K562 (cell line): ENCODE results near the gene WASF3. TPM values are rescaled to one million over a fixed set of nuclear protein-coding genes. Genes with fewer than 3 reads are reported as not detected.

Source experiments
- ATAC-seq: fragments of 200-7000 bp; cut with Tn5 transposase; 3 replicates; pipeline ENCODE4 v1.9.1; 2020; ENCODE audit warnings: moderate library complexity
- BruUV-seq: library from RNA; stranded (reverse); fragments of 400-500 nt; replicated peaks from 2 replicates; lab custom pipeline; 2021; lab: Mats Ljungman, UMichigan
- CTCF ChIA-PET: fragments of 300-600 bp; formaldehyde crosslinking; extraction: SDS; loops from one replicate; lab custom pipeline; 2021; ENCODE audit warnings: low intra/inter-chr PET ratio; lab: Yijun Ruan, JAX
- POLR2A ChIA-PET: fragments of 300-600, 350-650 bp; sonication (Branson Sonifier 250); formaldehyde crosslinking; extraction: SDS; loops from one replicate; lab custom pipeline; 2021; ENCODE audit warnings: antibody characterized with exemption, inconsistent platforms; lab: Yijun Ruan, JAX
- DNase-seq, 4 experiments: peaks; one replicate each; pipeline versions ENCODE4 v3.0.0 to v3.0.0-alpha.2; 2011 to 2018; ENCODE audit warnings: low spot score in 3 of 4, mixed read lengths in 3 of 4; ENCODE audit errors: extremely low read depth in 1 of 4
- FAIRE-seq: peaks from 2 replicates; lab custom pipeline; 2011; peaks lifted over from hg19 to GRCh38; lab: Jason Lieb, UNC
- H2AFZ ChIP-seq: 2 replicates; pipeline ENCODE4 v1.6.0; 2011; ENCODE audit warnings: low read depth, low read length, control low read depth, inconsistent platforms
- H3K27ac ChIP-seq: fragments of 200-600 bp; 3 replicates; pipeline ENCODE4 v1.8.0; 2011; ENCODE audit warnings: low read depth, mild to moderate bottlenecking, control low read depth, inconsistent platforms, low read length, moderate library complexity, mixed read lengths; ENCODE audit errors: extremely low read depth
- H3K27me3 ChIP-seq, 2 experiments: fragments of 300-600 bp in 1 of 2; 2 replicates in 1 of 2; 3 replicates in 1 of 2; pipeline versions ENCODE4 v1.6.0 to v1.8.0; 2011; ENCODE audit warnings: inconsistent platforms in 2 of 2, low read length in 2 of 2, mild to moderate bottlenecking in 1 of 2, mixed read lengths in 1 of 2, moderate library complexity in 1 of 2; ENCODE audit not compliant: control insufficient read depth in 2 of 2, insufficient read depth in 2 of 2
- H3K36me3 ChIP-seq: fragments of 300-600 bp; 3 replicates; pipeline ENCODE4 v1.8.0; 2011; ENCODE audit warnings: mild to moderate bottlenecking, low read length, inconsistent platforms; ENCODE audit not compliant: control insufficient read depth, insufficient read depth
- H3K4me1 ChIP-seq, 2 experiments: fragments of 200-600 bp in 1 of 2; replicated peaks in 1 of 2; 2 replicates in 1 of 2; 3 replicates in 1 of 2; pipeline versions ENCODE4 v1.5.1 to v1.8.0; 2011; ENCODE audit warnings: inconsistent platforms in 2 of 2, low read length in 2 of 2, mild to moderate bottlenecking in 1 of 2, mixed read lengths in 1 of 2, moderate library complexity in 1 of 2; ENCODE audit not compliant: control insufficient read depth in 2 of 2, insufficient read depth in 2 of 2
- H3K4me2 ChIP-seq: 2 replicates; pipeline ENCODE4 v1.6.1; 2011; ENCODE audit warnings: low read length, control low read depth, inconsistent platforms, mixed read lengths; ENCODE audit not compliant: insufficient read depth
- H3K4me3 ChIP-seq: fragments of 200-600 bp; sonication (generic), shearing (Covaris generic); 2 replicates; pipeline ENCODE4 v1.5.1; 2016; ENCODE audit warnings: control low read depth, inconsistent platforms
- H3K79me2 ChIP-seq: fragments of 200-600 bp; 3 replicates; pipeline ENCODE4 v1.8.0; 2011; ENCODE audit warnings: low read length, inconsistent platforms; ENCODE audit not compliant: control insufficient read depth, insufficient read depth
- H3K9ac ChIP-seq, 2 experiments: 2 replicates each; pipeline versions ENCODE4 v1.6.0 to v1.6.1; 2011; ENCODE audit warnings: low read depth in 2 of 2, low read length in 2 of 2, control low read depth in 1 of 2, inconsistent platforms in 1 of 2, mild to moderate bottlenecking in 1 of 2, mixed read lengths in 1 of 2; ENCODE audit not compliant: insufficient read depth in 1 of 2
- H3K9me1 ChIP-seq: one replicate; pipeline ENCODE4 v1.6.0; 2011; ENCODE audit warnings: inconsistent platforms, mild to moderate bottlenecking, low read length, moderate library complexity; ENCODE audit not compliant: control insufficient read depth, insufficient read depth
- H3K9me3 ChIP-seq: replicated peaks from 2 replicates; pipeline ENCODE4 v1.5.1; 2011; ENCODE audit warnings: low read depth, low read length, inconsistent platforms; ENCODE audit not compliant: control insufficient read depth, insufficient read depth
- H4K20me1 ChIP-seq: replicated peaks from 2 replicates; pipeline ENCODE4 v1.6.1; 2011; ENCODE audit warnings: low read length, inconsistent platforms, mixed read lengths; ENCODE audit not compliant: control insufficient read depth, insufficient read depth
- ILK ChIP-seq: fragments of 450-650 bp; IDR thresholded peaks from 2 replicates; pipeline ENCODE4 v1.6.1; 2016; ENCODE audit warnings: missing genetic modification characterization, low read depth, mild to moderate bottlenecking, missing compliant biosample characterization, moderate library complexity, borderline replicate concordance
- ZNF318 ChIP-seq, 2 experiments: fragments of 450-650 bp; IDR thresholded peaks; 2 replicates each; pipeline ENCODE4 v1.6.1; 2016; ENCODE audit warnings: mild to moderate bottlenecking in 2 of 2, borderline replicate concordance in 1 of 2, low read depth in 1 of 2, moderate library complexity in 1 of 2
- ZNF561 ChIP-seq: fragments of 450-650 bp; formaldehyde crosslinking; conservative IDR thresholded peaks from 2 replicates; pipeline ENCODE4 v1.4.0; 2020; ENCODE audit warnings: mild to moderate bottlenecking, moderate library complexity
- WGBS: fragments of 100-300 bp; shearing (Covaris generic); methylation state at CpG from one replicate; pipeline ENCODE4 v1.1.6; 2016; ENCODE audit warnings: low coverage, mixed read lengths; ENCODE audit not compliant: insufficient coverage; ENCODE audit errors: missing lambda C conversion rate; 5-methylcytosine and 5-hydroxymethylcytosine counted together
- in situ Hi-C: fragments of 300-500 bp; cut with MboI; formaldehyde crosslinking; loops from 4 replicates; pipeline ENCODE4 v1.15.0; 2018; ENCODE audit warnings: inconsistent platforms, mixed read lengths
- intact Hi-C: fragments of 100-400 bp; cut with micrococcal nuclease; formaldehyde crosslinking; loops from 2 replicates; pipeline ENCODE4 v1.14.2; 2022
- polyA plus RNA-seq, 8 experiments: library from polyadenylated mRNA; depleted of rRNA in 4 of 8; stranded (reverse) in 5 of 8; unstranded in 3 of 8; fragments of >200 nt; fragmentation: Nextera tagmentation in 2 of 8; fragmentation: Illumina TruSeq in 1 of 8; extraction: Ambion mirVana in 2 of 8; extraction: Trizol in 1 of 8; gene quantifications; 2 replicates each; pipeline versions ENCODE4 v1.2.1 to v1.2.3, GENCODE V29; 2011 to 2014; ENCODE audit warnings: inconsistent platforms in 1 of 8, missing spikeins in 1 of 8
- total RNA-seq, 7 experiments: library from RNA; depleted of rRNA in 6 of 7; stranded (reverse); fragments of >200 nt in 6 of 7; fragmentation: Illumina TruSeq in 2 of 7; extraction: Trizol in 2 of 7; gene quantifications; 2 replicates each; pipeline versions ENCODE4 v1.2.1 to v1.2.3, GENCODE V29; 2011 to 2021; ENCODE audit warnings: low replicate concordance in 1 of 7

The WASF3 gene
- total and polyA plus RNA-seq, 9 of the 15 experiments (the other 6 are each of a cell fraction or from before 2014, with no cell fraction given): 0.04 to 0.43 (median 0.11) TPM

DNA sequence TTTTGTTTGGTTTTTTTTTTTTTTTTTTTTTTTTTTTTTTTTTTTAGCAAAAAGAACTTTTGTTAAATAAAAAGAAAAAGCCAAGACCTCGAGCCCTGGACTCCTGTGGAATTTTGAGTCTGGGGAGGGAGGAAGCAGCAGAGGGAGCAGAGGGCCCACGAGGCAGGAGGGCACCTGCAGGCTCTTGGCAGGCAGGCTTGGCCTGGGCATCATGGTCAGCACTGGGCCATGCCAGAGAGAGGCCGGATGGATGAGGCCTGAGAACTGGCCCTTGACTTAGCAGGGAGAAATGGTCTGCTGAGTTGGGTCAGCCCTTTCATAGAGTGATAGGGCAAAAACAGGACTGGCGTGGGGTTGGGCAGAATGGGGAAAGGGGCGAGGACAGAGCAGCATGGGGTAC lies 102.7 kb downstream of the WASF3 start (continued):
- TF ChIP-seq ZNF318 (IDR thresholded peaks at IDR 0.05; ENCODE audit: borderline replicate concordance in 1 of 2, low read depth in 1 of 2): no peak

GRCh38 chr13:26660766-26661165 lies 103.3 kb downstream of the WASF3 start:
- DNase-seq: no peak
- POLR2A ChIA-PET: no interaction called here
- Histone ChIP-seq H3K9me3 (no peaks in the 10 kb centered on the region), H3K9ac (no peak overlapping the region), H4K20me1 (no peaks in the 10 kb centered on the region), H3K27me3 (no peaks in the 10 kb centered on the region), H3K4me2 (no peak overlapping the region), H2AFZ (no peak overlapping the region), H3K4me1 (no peaks in the 10 kb centered on the region), H3K9me1 (no peaks in the 10 kb centered on the region), H3K4me3 (no peak overlapping the region), H3K27ac (no peak overlapping the region), H3K36me3 (no peaks in the 10 kb centered on the region), H3K79me2 (no peaks in the 10 kb centered on the region)
- in situ Hi-C loops: no loop called here
- intact Hi-C loops: no loop called here
- 0% methylated on average over 6 of the region's 6 CpGs for WGBS
- CTCF ChIA-PET: no interaction called here
- no peak for ATAC-seq
- FAIRE-seq: no peak
- no TSS peak for BruUV-seq
- TF ChIP-seq ZNF318 (IDR thresholded peaks at IDR 0.05; ENCODE audit: borderline replicate concordance in 1 of 2, low read depth in 1 of 2): no peak
- TF ChIP-seq ZNF561 (CRISPR knock-in tag): no peak
- no peak for TF ChIP-seq ILK (tag)
